GM23338 (cell line): ENCODE results near the gene MVB12B.

Experiments
- CREB1 ChIP-seq: fragments of 250-450 bp; sonication (Bioruptor Pico); IDR thresholded peaks from 2 replicates; pipeline ENCODE4 v1.5.0; 2020; ENCODE audit warnings: low read depth, mild to moderate bottlenecking, moderate library complexity
- CTCF ChIP-seq, 2 experiments: fragments of 200-600 bp in 1 of 2; sonication (generic) in 1 of 2; conservative IDR thresholded peaks; 2 replicates each; pipeline versions ENCODE4 v1.5.1 to v1.6.1; 2016 to 2017; ENCODE audit warnings: antibody characterized with exemption in 2 of 2, low read depth in 2 of 2, mild to moderate bottlenecking in 2 of 2, moderate library complexity in 1 of 2
- EZH2 ChIP-seq: fragments of 200-600 bp; sonication (generic); IDR thresholded peaks from one replicate; pipeline ENCODE4 v1.8.0; 2017; ENCODE audit warnings: antibody characterized with exemption, mild to moderate bottlenecking, low read depth; ENCODE audit not compliant: unreplicated experiment
- POLR2AphosphoS5 ChIP-seq: IDR thresholded peaks from 2 replicates; pipeline ENCODE4 v1.6.1; 2016; ENCODE audit warnings: antibody characterized with exemption, low read depth
- REST ChIP-seq: IDR thresholded peaks from one replicate; pipeline ENCODE4 v1.6.1; 2018; ENCODE audit warnings: antibody characterized with exemption; ENCODE audit not compliant: unreplicated experiment
- STAT1 ChIP-seq: IDR thresholded peaks from one replicate; pipeline ENCODE4 v1.6.1; 2016; ENCODE audit warnings: antibody characterized with exemption; ENCODE audit not compliant: unreplicated experiment
- ZNF114 ChIP-seq: fragments of 250-450 bp; sonication (Bioruptor Pico); IDR thresholded peaks from 2 replicates; pipeline ENCODE4 v1.5.0; 2020; ENCODE audit warnings: mild to moderate bottlenecking, moderate library complexity
- ZNF331 ChIP-seq: fragments of 250-450 bp; sonication (Bioruptor Pico); IDR thresholded peaks from 2 replicates; pipeline ENCODE4 v1.5.0; 2020; ENCODE audit warnings: low read depth, mild to moderate bottlenecking, moderate library complexity

- TF ChIP-seq POLR2AphosphoS5 (no peak), EZH2 (no peak), CTCF (conservative IDR thresholded peaks at IDR 0.05; ENCODE audit: low read depth in 2 of 2) (no peak), REST (no peak), STAT1 (no peak), ZNF114 (CRISPR knock-in tag) (no peak), CREB1 (CRISPR knock-in tag) (no peak), ZNF331 (CRISPR knock-in tag) (no peak)
Measured at GRCh38 chr9:126386776-126387175, 60.1 kb downstream of the MVB12B start.
